GM12865 (cell line): ENCODE results near the gene FREY1.

Experiments used
- DNase-seq: peaks from one replicate; pipeline ENCODE4 v3.0.0; 2010; ENCODE audit warnings: low read depth
- H3K4me3 ChIP-seq: 2 replicates; pipeline ENCODE4 v1.5.1; 2011; ENCODE audit warnings: mild to moderate bottlenecking, low read depth, low read length, control low read depth
- TF ChIP-seq, protein P1 (sequence below): IDR thresholded peaks from 2 replicates; pipeline ENCODE4 v1.5.1; 2011; ENCODE audit warnings: low read length, control low read depth, low read depth, inconsistent platforms; ENCODE audit not compliant: insufficient read depth; ENCODE audit errors: missing control alignments

FREY1 gene, protein sequence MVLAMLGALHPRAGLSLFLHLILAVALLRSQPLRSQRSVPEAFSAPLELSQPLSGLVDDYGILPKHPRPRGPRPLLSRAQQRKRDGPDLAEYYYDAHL

DNA sequence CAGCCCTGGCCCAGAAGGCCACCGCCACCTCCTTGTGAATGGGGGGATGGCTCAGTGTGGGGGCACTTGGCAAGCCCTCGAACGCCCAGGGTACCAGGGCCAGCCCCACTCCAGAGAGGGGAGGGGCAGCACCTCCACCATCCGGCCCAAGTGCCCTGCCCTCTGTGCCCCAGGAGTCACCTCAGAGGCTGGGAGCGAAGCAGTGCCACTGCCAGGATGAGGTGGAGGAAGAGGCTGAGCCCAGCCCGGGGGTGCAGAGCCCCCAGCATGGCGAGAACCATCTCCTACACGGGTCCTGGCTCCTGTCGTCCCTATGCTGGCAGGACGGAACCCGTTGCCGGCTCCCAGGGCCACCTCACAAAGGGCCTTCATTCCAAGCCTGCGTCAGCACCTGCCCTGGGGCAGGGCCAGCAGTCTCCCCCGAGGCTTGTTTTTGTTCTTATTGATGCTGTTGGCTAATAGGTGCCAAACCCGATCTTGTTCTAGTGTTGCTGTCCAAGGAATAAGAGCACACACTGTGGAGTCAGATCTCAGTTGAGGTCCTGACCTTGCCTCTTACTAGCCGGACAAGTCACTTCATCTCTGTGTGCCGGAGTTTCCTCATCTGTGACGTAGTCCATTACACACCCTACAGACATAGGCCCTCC lies at the start of gene FREY1:
FREY1 (minus strand) TSS at position 307 of the 647 bp plus-strand sequence; CDS start at position 281, 26 bp downstream.
- TF ChIP-seq, protein P1, sequence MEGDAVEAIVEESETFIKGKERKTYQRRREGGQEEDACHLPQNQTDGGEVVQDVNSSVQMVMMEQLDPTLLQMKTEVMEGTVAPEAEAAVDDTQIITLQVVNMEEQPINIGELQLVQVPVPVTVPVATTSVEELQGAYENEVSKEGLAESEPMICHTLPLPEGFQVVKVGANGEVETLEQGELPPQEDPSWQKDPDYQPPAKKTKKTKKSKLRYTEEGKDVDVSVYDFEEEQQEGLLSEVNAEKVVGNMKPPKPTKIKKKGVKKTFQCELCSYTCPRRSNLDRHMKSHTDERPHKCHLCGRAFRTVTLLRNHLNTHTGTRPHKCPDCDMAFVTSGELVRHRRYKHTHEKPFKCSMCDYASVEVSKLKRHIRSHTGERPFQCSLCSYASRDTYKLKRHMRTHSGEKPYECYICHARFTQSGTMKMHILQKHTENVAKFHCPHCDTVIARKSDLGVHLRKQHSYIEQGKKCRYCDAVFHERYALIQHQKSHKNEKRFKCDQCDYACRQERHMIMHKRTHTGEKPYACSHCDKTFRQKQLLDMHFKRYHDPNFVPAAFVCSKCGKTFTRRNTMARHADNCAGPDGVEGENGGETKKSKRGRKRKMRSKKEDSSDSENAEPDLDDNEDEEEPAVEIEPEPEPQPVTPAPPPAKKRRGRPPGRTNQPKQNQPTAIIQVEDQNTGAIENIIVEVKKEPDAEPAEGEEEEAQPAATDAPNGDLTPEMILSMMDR: no peak
- H3K4me3 ChIP-seq: no peak within 1 kb of the TSS
- DNase-seq: no peak

DNA sequence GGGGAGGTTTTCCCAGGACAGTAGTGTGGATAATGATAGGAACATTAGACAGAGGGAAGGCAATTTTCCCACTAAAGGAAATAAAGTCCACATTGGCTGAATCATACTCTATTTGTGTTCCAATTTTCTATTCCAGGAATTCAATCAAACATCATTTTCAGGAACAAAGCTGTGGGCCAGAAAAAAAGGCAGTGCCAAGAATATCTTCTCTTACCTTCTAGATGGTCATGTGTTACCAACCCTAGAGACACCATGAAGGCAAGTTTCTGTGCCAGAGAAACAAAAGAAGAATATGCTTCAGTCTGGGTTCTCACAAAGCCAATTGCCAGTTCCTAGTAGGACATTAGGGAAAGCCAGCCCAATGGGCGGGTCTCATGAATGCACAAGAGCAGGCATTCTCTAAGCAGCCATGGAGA lies 42.9 kb upstream of the FREY1 start:
- no peak for DNase-seq
- H3K4me3 ChIP-seq: no peak overlapping the region
- TF ChIP-seq, protein P1: no peak

DNA sequence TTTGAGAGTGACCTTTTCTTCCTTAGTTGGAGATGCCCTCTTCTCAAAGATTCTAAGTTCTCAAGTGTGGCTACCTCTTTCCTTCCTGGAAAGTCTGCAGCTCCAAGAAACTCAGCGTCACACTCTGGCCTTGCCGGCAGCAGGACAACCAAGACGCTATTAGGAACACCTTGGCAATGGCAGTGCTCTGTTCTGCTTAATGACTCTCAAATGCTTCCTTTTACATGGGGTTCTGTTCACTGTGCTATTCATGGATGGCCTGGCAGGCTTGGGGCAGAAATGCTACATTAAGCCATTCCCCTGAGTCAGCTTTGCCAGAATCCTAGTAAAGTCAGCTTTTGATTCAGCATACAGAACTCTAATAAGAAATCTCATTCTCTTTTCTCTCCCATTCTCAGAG lies 41.3 kb upstream of the FREY1 start:
- DNase-seq: no peak
- TF ChIP-seq, protein P1: no peak
- no peak overlapping the region for H3K4me3 ChIP-seq

DNA sequence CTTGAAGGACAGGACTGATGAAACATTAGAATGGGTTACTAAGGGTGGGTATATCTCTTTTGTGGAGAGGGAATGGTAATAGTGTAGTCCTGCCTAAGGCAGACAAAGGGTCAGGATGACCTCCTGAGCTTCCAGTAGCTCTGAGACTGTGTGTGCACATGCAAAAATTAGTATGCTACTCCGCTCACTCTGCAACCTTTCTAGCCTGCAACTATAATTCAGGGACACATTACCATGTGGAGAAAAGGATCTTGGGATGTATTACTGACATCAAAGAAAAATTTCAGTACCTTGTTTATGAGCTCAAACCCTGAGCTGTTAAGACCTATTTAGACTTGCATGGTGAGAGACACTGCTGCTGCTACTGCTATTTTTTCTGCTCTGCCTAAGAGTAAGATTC lies 40.8 kb upstream of the FREY1 start:
- H3K4me3 ChIP-seq: no peak overlapping the region
- DNase-seq: no peak
- TF ChIP-seq, protein P1: no peak

DNA sequence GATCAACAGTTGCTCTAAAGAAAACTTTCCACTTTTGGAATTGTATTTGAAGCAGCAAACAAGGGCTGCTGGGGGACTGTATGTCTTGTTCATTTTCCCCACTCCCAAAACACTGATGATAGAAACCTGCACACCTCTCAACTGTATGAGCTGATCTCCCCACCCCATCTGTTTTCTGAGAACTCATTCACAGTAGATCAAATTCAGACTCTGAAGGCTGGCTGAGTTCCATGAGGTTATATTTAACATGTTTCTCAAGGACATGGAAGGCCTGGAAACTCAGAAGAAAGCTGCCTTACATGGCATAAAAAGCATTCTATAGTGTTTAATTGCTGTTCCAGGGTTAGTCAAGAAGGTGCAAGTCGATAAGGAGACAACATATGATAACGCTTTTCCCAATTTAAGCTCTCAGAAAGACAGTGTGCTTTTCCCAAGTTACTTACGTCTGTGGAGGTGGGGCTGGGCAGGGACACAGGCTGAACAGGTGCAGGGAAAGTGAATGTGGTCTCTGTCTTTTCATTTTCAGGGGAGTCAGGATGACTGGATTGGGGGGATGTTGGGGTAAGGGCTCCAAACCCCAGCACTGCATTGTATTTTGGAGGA lies 38.4 kb upstream of the FREY1 start:
- TF ChIP-seq, protein P1: no peak
- no peak for DNase-seq
- no peak overlapping the region for H3K4me3 ChIP-seq

DNA sequence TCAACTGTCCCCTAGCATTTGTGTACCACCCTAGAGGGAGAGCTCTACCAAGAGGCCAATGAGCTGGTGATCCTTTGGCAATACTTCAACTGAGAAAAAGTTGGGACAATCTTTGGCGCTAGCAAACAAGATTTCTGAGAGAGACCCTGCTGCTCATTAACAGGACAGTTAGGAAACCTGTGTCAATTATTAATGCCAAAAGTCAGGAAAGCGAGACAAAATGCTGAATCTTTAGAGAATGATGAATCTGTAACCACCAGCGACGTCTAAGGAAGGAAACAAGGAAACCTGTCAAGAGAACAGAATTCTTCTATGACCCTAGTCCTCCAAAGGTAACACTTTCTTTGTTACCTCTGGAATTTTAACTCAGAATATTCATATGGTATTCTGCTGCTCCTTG lies 35.3 kb upstream of the FREY1 start:
- TF ChIP-seq, protein P1: no peak
- DNase-seq: no peak
- H3K4me3 ChIP-seq: no peak overlapping the region
